Heart left ventricle (tissue), 13 donors: Measurements from ENCODE around the gene FAM227B.

ENCODE experiments used
- CTCF ChIP-seq, 12 donors: fragments of 200-600 bp; sonication (generic) in 4 of 12; IDR thresholded peaks; one replicate each; pipeline versions ENCODE4 v1.5.0 to v1.8.0; 2018 to 2022; ENCODE audit warnings: antibody characterized with exemption in 12 of 12, mild to moderate bottlenecking in 5 of 12
- POLR2A ChIP-seq, 2 donors: fragments of 450-650 bp; IDR thresholded peaks; one replicate each; pipeline ENCODE4 v1.6.1; 2017; ENCODE audit warnings: antibody characterized with exemption in 2 of 2, mild to moderate bottlenecking in 2 of 2, moderate library complexity in 2 of 2
- donor health status: ischemic (EF 13 %, LVEDD 7.1; RV severe dilation, severe dysfunction).
- donor health status: DM: no; HTN: yes; CAD: no.
- donor health status: DM: no; HTN: no; CAD: no.
- donor health status: ischemic (EF 25% LVEDD 6.9; RV normal size, moderate dysfunction).
- donor health status: ischemic (EF 25% LVEDD 5.7; RV mildly dilated, moderate dysfunction).
- donor health status: ischemic (EF 35%, LVEDD 5.7; RV mildly dilated, moderate dysfunction).
- donor health status: nonischemic (EF 11% LVEDD 7.7; RV severe dilation, severe dysfunction).
- donor health status: DM: yes; HTN: yes; CAD: no.
- donor health status: PGD.
- donor health status: ischemic (EF 29% LVEDD 5.4; RV normal size, mild dysfunction).
- donor health status: nonischemic (EF 23%, LVEDD 6.1; RV moderate dilation, normal function).

GRCh38 chr15:49438962-49439631 is 181.5 kb downstream of the FAM227B start:
- no peak for TF ChIP-seq CTCF (IDR thresholded peaks at IDR 0.05)
- no peak for TF ChIP-seq POLR2A (IDR thresholded peaks at IDR 0.05)
